Spleen (tissue), 11 donors: ENCODE data around the gene CHD3. TPM values are rescaled to one million over a fixed set of nuclear protein-coding genes. Genes with fewer than 3 reads are reported as not detected.

Experiments
- DNase-seq: peaks from one replicate; pipeline ENCODE4 v3.0.0-alpha.2; 2020
- H3K27ac ChIP-seq, 8 donors: fragments of 200-600 bp; sonication (generic) in 7 of 8; 1 replicate in 4 of 8; 2 replicates in 4 of 8; pipeline versions ENCODE4 v1.5.0 to v1.8.0; 2016 to 2021; ENCODE audit warnings: inconsistent platforms in 4 of 8, mild to moderate bottlenecking in 4 of 8, moderate library complexity in 1 of 8
- H3K27me3 ChIP-seq, 7 donors: fragments of 200-600 bp; sonication (generic) in 6 of 7; replicated peaks in 1 of 7; 1 replicate in 4 of 7; 2 replicates in 3 of 7; pipeline versions ENCODE4 v1.5.0 to v1.8.0; 2016 to 2021; ENCODE audit warnings: inconsistent platforms in 3 of 7, mild to moderate bottlenecking in 1 of 7
- H3K36me3 ChIP-seq, 6 donors: fragments of 200-600 bp; sonication (generic) in 5 of 6; 1 replicate in 4 of 6; 2 replicates in 2 of 6; pipeline versions ENCODE4 v1.5.0 to v1.8.0; 2016 to 2021; ENCODE audit warnings: inconsistent platforms in 2 of 6
- H3K4me1 ChIP-seq, 6 donors: fragments of 200-600 bp; sonication (generic) in 5 of 6; 1 replicate in 3 of 6; 2 replicates in 3 of 6; pipeline versions ENCODE4 v1.5.0 to v1.8.0; 2016 to 2021; ENCODE audit warnings: inconsistent platforms in 3 of 6
- H3K4me3 ChIP-seq, 8 donors: fragments of 200-600 bp; sonication (generic) in 7 of 8; 1 replicate in 4 of 8; 2 replicates in 4 of 8; pipeline versions ENCODE4 v1.5.0 to v1.8.0; 2016 to 2021; ENCODE audit warnings: inconsistent platforms in 4 of 8, mild to moderate bottlenecking in 4 of 8, moderate library complexity in 2 of 8
- H3K9me3 ChIP-seq, 8 donors: fragments of 200-600 bp; sonication (generic) in 7 of 8; 1 replicate in 4 of 8; 2 replicates in 4 of 8; pipeline versions ENCODE4 v1.5.0 to v1.8.0; 2016 to 2021; ENCODE audit warnings: inconsistent platforms in 4 of 8
- CTCF ChIP-seq, 11 experiments: fragments of 200-600 bp in 7 of 11; fragments of 450-650 bp in 4 of 11; sonication (generic) in 4 of 11; IDR thresholded peaks in 8 of 11; conservative IDR thresholded peaks in 3 of 11; 1 replicate in 7 of 11; 2 replicates in 4 of 11; pipeline versions ENCODE4 v1.4.0 to v1.8.0; 2016 to 2021; ENCODE audit warnings: antibody characterized with exemption in 11 of 11, inconsistent platforms in 4 of 11, mild to moderate bottlenecking in 1 of 11
- POLR2A ChIP-seq, 3 donors: fragments of 450-650 bp; IDR thresholded peaks; one replicate each; pipeline ENCODE4 v1.5.1; 2017; ENCODE audit warnings: antibody characterized with exemption in 3 of 3, mild to moderate bottlenecking in 1 of 3
- POLR2AphosphoS5 ChIP-seq, 3 donors: sonication (generic); formaldehyde crosslinking; IDR thresholded peaks; one replicate each; pipeline ENCODE4 v1.5.1; 2017; ENCODE audit warnings: antibody characterized with exemption in 3 of 3
- WGBS, 5 donors: extraction: QIAGEN DNeasy Blood & Tissue Kit in 3 of 5; methylation state at CpG; one replicate each; pipeline versions ENCODE4 v1.1.5 to v1.1.7; 2013 to 2018; 5-methylcytosine and 5-hydroxymethylcytosine counted together
- intact Hi-C: fragments of 100-400 bp; cut with DNase I; formaldehyde crosslinking; loops from one replicate; pipeline ENCODE4 v1.15.0; 2023; ENCODE audit warnings: low total_unique reads
- polyA plus RNA-seq, 3 donors: library from polyadenylated mRNA; stranded (reverse); fragments of 200-250 nt; gene quantifications; one replicate each; pipeline ENCODE4 v1.2.1, GENCODE V29; 2013
- total RNA-seq, 7 donors: library from RNA; depleted of rRNA in 3 of 7; stranded (reverse); fragments of >200 nt in 3 of 7; fragmentation: NEBNext Ultra II Directional in 4 of 7; extraction: Animal tissue kit (Norgen Biotek cat#: 25700) in 4 of 7; gene quantifications; one replicate each; pipeline versions ENCODE4 v1.1.0 to v1.2.1, GENCODE V29; 2016 to 2021
- donor health status: healthy with polysubstance abuse.
- donor health status: DM: no; HTN: no; CAD: no; lungs with moderate emphysema.
- donor health status: DM: no; HTN: no; CAD: no.
- donor health status: Bipolar disorder and iron deficiency.
- donor health status: healthy.
- donor health status: DM: no; HTN: no; CAD: no.
- donor health status: DM: yes; HTN: yes; CAD: no.

The CHD3 gene
- total and polyA plus RNA-seq, 10 donors, result 37.0 to 117 (median 82.5) TPM

DNA sequence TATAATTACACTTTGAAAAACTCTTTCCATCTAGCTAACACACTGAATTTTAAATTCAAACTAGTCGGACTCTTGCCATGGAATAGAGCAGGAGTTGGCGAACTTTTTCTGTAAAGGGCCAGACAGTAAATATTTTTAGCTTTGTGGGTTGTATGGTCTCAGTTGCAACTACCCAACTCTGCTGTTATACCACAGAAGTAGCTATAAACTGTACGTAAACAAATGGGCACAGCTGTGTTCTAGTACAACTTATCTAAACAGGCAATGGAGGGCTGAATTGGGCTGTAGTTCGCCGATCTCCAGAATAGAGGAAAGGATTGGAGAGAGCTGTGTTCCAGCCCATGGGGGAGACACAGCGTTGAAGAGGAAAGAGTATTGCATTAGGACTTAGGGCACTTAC lies 52.2 kb downstream of the CHD3 start:
- TF ChIP-seq POLR2AphosphoS5 (IDR thresholded peaks at IDR 0.05) (no peak), CTCF (IDR thresholded peaks at IDR 0.05 in 8 of 11, conservative IDR thresholded peaks at IDR 0.05 in 3 of 11) (no peak), POLR2A (IDR thresholded peaks at IDR 0.05) (no peak)
- Histone ChIP-seq H3K4me3 (no peak overlapping the region), H3K4me1 (no peaks in the 10 kb centered on the region), H3K9me3 (no peaks in the 10 kb centered on the region), H3K27ac (no peak overlapping the region), H3K36me3 (peaks cover 4 to 97% (median 75%) of the 10 kb centered on the region in 6 donors), H3K27me3 (no peaks in the 10 kb centered on the region)
- no peak for DNase-seq
- WGBS, 5 donors, result 96 to 98% (median 97%) methylated on average over 6 of the region's 6 CpGs
- intact Hi-C loops, result no loop called here

GRCh38 chr17:7943291-7943690 lies 54.7 kb downstream of the CHD3 start:
- peaks cover 4 to 97% (median 86%) of the 10 kb centered on the region in 6 donors for H3K36me3 ChIP-seq
- intact Hi-C loops, result no loop called here
- H3K9me3 ChIP-seq, result no peaks in the 10 kb centered on the region
- H3K27me3 ChIP-seq, result no peaks in the 10 kb centered on the region
- H3K4me3 ChIP-seq, result no peak overlapping the region
- 88 to 98% (median 93%) methylated on average over 11 to 13 of the region's 13 CpGs for WGBS, 5 donors
- no peak for DNase-seq
- H3K27ac ChIP-seq, result no peak overlapping the region
- TF ChIP-seq POLR2A (IDR thresholded peaks at IDR 0.05) (no peak), POLR2AphosphoS5 (IDR thresholded peaks at IDR 0.05) (no peak), CTCF (IDR thresholded peaks at IDR 0.05 in 8 of 11, conservative IDR thresholded peaks at IDR 0.05 in 3 of 11) (no peak)
- no peaks in the 10 kb centered on the region for H3K4me1 ChIP-seq

- intact Hi-C loops, result no loop called here
- Histone ChIP-seq H3K36me3 (peaks cover 4 to 97% (median 91%) of the 10 kb centered on the region in 6 donors), H3K4me1 (no peaks in the 10 kb centered on the region), H3K4me3 (no peak overlapping the region), H3K27ac (no peak overlapping the region), H3K9me3 (no peaks in the 10 kb centered on the region), H3K27me3 (no peaks in the 10 kb centered on the region)
- TF ChIP-seq POLR2AphosphoS5 (IDR thresholded peaks at IDR 0.05), result no peak
- TF ChIP-seq POLR2A (IDR thresholded peaks at IDR 0.05), result no peak
- no peak for TF ChIP-seq CTCF (IDR thresholded peaks at IDR 0.05 in 8 of 11, conservative IDR thresholded peaks at IDR 0.05 in 3 of 11)
- WGBS, 5 donors, result 92 to 95% (median 94%) methylated on average over 9 of the region's 9 CpGs
- DNase-seq, result no peak
These were observed 55.7 kb downstream of the CHD3 start for GRCh38 chr17:7944326-7944725.

- H3K9me3 ChIP-seq, result no peaks in the 10 kb centered on the region
- no peak overlapping the region for H3K4me3 ChIP-seq
- H3K4me1 ChIP-seq, result no peaks in the 10 kb centered on the region
- intact Hi-C loops, result no loop called here
- H3K27ac ChIP-seq, result no peak overlapping the region
- no peak for DNase-seq
- no peaks in the 10 kb centered on the region for H3K27me3 ChIP-seq
- 84 to 97% (median 90%) methylated on average over 7 of the region's 7 CpGs for WGBS, 5 donors
- TF ChIP-seq POLR2A (IDR thresholded peaks at IDR 0.05), result no peak
- TF ChIP-seq CTCF (IDR thresholded peaks at IDR 0.05 in 8 of 11, conservative IDR thresholded peaks at IDR 0.05 in 3 of 11), result no peak
- TF ChIP-seq POLR2AphosphoS5 (IDR thresholded peaks at IDR 0.05), result no peak
- peaks cover 4 to 97% (median 82%) of the 10 kb centered on the region in 6 donors for H3K36me3 ChIP-seq
These were observed 57.1 kb downstream of the CHD3 start for GRCh38 chr17:7945651-7946050.
